HFF-Myc (cell line): ENCODE results near the gene CDK5RAP2.
A peak's percentile ranks its signal among the peaks of the same experiment; 100 is the strongest.

Experiments used
- DNase-seq: peaks from one replicate; pipeline ENCODE4 v3.0.0-alpha.2; 2011; ENCODE audit warnings: low read depth; ENCODE audit errors: extremely low read depth
- H3K4me3 ChIP-seq: replicated peaks from 2 replicates; pipeline ENCODE4 v1.5.1; 2011; ENCODE audit warnings: low read depth, mild to moderate bottlenecking, control low read depth, low read length
- TF ChIP-seq, protein P1 (sequence below): IDR thresholded peaks from 2 replicates; pipeline ENCODE4 v1.5.1; 2012; ENCODE audit warnings: mild to moderate bottlenecking, low read depth, low read length, control low read depth; ENCODE audit errors: missing control alignments

CDK5RAP2 gene

DNA sequence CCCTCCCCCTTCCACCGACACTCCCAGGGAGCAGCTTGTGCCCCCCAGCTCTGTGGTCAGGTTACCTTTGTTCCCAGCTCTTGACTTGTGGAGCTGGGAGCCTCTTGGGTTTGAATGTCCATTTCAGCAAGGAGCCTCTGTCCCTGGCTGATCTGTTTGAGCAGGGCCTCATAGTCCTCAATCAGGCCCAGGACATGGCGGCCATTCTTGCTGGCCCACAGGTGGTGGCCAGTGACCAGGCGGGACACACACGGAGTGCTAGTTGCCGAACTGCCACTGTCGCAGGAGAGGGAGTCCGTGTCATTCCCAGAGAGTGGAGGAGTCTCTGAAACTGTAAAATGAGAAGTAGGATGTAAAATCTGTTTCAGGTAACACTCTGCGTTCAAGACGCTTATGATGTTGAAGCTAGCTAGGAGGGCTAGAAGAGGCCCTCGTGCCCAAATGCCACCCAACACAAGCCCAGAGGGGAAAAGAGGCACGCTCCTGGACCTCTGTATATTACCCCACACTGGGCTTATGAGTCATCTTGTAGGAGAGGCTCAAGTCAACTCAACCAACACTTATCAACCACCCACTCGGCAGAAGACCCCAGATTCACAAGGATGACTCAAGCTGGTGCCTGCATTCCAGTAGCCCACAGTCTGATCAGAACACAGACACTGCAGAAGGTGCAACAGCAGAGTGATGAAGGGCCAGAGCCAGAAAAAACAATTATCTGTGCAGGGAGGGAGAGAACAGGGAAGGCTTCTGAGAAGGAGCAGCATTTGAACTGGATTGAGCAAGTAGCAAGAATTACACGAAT is 177.0 kb downstream of the CDK5RAP2 start:
- H3K4me3 ChIP-seq, result no peak overlapping the region
- peak; percentile 81 for DNase-seq
- TF ChIP-seq, protein P1, sequence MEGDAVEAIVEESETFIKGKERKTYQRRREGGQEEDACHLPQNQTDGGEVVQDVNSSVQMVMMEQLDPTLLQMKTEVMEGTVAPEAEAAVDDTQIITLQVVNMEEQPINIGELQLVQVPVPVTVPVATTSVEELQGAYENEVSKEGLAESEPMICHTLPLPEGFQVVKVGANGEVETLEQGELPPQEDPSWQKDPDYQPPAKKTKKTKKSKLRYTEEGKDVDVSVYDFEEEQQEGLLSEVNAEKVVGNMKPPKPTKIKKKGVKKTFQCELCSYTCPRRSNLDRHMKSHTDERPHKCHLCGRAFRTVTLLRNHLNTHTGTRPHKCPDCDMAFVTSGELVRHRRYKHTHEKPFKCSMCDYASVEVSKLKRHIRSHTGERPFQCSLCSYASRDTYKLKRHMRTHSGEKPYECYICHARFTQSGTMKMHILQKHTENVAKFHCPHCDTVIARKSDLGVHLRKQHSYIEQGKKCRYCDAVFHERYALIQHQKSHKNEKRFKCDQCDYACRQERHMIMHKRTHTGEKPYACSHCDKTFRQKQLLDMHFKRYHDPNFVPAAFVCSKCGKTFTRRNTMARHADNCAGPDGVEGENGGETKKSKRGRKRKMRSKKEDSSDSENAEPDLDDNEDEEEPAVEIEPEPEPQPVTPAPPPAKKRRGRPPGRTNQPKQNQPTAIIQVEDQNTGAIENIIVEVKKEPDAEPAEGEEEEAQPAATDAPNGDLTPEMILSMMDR, result no peak

DNA sequence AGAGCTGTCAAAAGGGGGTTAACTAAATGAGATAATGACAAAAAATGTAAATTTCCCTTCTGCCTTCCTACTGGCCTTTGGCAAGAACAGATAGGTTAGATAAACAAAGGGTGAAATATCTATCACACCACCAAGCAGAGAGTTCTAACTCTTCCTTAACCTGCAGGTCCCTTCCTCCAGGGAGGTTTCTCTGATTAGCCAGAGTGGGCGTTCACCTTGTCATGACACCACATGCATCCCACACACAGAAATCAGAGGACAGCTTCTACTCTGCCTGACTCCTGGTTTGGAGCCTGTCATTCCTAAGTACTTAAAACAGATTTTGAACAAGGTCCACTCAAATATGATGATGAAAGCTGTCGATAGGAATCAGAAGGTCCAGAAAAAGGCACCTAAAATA is 180.0 kb downstream of the CDK5RAP2 start:
- TF ChIP-seq, protein P1, result no peak
- H3K4me3 ChIP-seq, result no peak overlapping the region
- no peak for DNase-seq

DNA sequence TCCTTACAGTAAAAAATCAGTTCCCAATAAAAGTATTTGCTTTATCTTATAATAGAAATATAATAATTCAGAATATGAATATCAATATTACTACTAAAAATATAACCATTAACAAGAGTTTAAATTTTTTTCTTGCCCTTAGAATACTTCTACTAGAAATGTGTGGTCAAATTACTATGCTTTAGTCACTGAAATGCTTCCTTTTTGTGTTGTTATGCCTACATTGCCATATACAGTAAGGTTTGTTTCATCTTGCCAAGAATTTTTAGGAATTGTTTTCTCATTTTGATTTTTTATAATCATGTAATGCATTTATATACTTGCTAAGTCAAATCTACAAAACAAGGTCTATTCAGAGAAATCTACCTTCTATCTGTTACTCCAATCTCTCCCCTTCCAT is 181.7 kb downstream of the CDK5RAP2 start:
- H3K4me3 ChIP-seq, result no peak overlapping the region
- TF ChIP-seq, protein P1, result no peak
- no peak for DNase-seq

DNA sequence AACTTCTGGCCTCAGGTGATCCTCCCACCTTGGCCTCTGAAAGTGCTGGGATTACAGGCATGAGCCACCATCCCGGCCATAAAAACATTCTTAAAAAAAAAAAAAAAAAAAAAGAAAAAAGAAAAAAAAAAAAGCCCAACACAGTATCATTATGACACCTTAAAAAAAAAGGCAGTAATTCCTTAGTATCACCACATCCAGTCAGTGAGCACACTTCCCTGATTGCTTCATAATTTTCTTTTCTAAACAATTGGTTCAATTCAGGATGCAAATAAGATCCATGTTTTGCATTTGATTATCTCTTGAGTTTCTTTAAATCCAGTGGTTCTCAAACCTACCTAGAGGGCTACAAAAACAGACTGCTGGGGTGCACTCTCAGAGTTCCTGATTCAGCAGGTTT is 182.5 kb downstream of the CDK5RAP2 start:
- DNase-seq, result no peak
- TF ChIP-seq, protein P1, result no peak
- H3K4me3 ChIP-seq, result no peak overlapping the region

DNA sequence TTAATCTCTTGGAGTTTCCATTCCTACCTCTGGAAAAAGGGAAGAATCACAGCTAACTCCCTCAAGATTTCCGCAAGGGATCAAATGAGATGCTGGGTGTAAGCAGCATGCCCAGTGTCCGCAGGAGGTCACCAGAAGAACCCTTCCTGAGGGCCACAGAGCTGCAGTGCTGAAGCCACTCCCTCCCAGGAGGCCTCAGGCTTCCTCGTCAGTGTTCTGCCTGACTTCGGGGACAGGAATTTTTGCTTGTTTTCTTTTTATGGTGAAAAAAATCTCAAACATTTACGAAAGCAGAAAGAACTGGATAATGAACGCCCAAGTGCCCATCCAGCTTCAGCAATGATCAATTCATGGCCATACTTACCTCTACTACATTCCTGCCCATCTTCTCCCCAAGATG is 183.0 kb downstream of the CDK5RAP2 start:
- H3K4me3 ChIP-seq, result no peak overlapping the region
- DNase-seq, result no peak
- TF ChIP-seq, protein P1, result no peak

DNA sequence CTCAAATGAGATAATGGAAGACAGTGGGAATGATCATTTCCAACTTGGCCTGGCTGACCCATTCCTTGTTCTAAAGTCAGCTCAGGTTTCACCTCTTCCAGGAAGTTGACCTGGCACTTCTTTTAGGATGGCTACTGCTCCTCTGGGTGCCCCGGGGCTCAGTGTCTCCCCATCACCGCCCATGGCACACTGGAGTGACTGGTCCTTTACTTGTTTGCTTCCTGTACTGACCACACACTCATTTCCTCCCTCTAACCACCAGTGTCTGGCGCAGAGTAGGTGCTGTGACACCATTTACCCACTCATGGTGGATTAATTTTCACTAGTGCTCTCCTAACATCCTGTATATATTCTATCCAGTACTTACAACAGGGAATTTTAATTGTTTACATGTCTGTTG is 183.5 kb downstream of the CDK5RAP2 start:
- TF ChIP-seq, protein P1, result no peak
- no peak for DNase-seq
- no peak overlapping the region for H3K4me3 ChIP-seq

DNA sequence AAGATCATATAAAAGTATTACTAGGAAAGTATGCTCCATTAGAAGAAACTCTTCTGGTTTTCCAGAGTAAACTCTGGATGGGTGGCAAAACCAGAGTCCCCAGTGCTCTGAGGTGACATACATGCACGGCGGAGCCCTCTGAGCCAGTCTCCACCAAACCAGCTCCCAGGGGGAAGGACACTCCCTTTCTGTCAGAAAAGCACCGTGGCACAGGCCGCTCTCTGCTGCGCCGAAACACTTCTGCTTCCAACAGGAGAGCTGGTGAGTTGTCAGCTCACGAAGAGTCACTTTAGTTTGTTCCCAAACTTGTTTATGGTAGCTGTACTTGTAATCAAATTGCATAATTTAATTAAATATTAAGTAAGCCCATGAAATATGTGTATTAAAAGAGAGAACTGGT is 184.6 kb downstream of the CDK5RAP2 start:
- no peak overlapping the region for H3K4me3 ChIP-seq
- DNase-seq, result no peak
- TF ChIP-seq, protein P1, result no peak
